ENCODE data around the gene ZWINT. TPM values are rescaled to one million over a fixed set of nuclear protein-coding genes. Genes with fewer than 3 reads are reported as not detected.

ZWINT gene
- total RNA-seq, 4 donors from 2014 or later: 5.2 to 21.9 (median 6.9) TPM

DNA sequence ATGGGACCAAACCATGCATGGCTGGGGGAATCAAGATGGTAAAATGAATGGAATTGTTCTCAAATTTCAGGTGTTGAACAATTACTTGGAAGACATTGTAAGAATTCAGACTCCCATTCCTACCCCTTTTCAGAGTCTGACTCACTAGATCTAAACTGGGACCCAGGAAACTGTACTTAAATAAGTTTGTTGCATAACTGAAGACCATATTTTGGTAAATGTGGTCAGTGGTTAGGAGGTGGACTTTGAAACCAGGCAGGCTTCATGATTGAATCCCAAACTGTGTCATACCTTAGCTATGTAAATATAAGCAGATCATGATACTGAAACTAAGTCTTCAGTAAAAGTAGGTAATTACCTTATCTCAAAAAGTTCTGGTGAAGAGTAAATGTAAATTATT is 41.7 kb downstream of the ZWINT start:
- no peak for TF ChIP-seq POLR2A (IDR thresholded peaks at IDR 0.05)
- TF ChIP-seq, protein P1, sequence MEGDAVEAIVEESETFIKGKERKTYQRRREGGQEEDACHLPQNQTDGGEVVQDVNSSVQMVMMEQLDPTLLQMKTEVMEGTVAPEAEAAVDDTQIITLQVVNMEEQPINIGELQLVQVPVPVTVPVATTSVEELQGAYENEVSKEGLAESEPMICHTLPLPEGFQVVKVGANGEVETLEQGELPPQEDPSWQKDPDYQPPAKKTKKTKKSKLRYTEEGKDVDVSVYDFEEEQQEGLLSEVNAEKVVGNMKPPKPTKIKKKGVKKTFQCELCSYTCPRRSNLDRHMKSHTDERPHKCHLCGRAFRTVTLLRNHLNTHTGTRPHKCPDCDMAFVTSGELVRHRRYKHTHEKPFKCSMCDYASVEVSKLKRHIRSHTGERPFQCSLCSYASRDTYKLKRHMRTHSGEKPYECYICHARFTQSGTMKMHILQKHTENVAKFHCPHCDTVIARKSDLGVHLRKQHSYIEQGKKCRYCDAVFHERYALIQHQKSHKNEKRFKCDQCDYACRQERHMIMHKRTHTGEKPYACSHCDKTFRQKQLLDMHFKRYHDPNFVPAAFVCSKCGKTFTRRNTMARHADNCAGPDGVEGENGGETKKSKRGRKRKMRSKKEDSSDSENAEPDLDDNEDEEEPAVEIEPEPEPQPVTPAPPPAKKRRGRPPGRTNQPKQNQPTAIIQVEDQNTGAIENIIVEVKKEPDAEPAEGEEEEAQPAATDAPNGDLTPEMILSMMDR (IDR thresholded peaks at IDR 0.05): no peak
- H3K36me3 ChIP-seq: no peaks in the 10 kb centered on the region
- intact Hi-C loops (cut with DNase I; ENCODE audit: low total_unique reads) (no loop called here), in situ Hi-C loops (cut with MboI; ENCODE audit: low pct_ligation_motif_present in 1 of 4, low pct_unique_long_range_greater_than_20kb in 1 of 4, low sequenced_read_pairs in 3 of 4) (no loop called here)
- H3K9me3 ChIP-seq: no peaks in the 10 kb centered on the region
- H3K4me1 ChIP-seq: no peaks in the 10 kb centered on the region
- no peak for DNase-seq
- H3K4me3 ChIP-seq: no peak overlapping the region
- H3K27me3 ChIP-seq: no peaks in the 10 kb centered on the region
- H3K27ac ChIP-seq: no peak overlapping the region

- intact Hi-C loops (cut with DNase I; ENCODE audit: low total_unique reads) (no loop called here), in situ Hi-C loops (cut with MboI; ENCODE audit: low pct_ligation_motif_present in 1 of 4, low pct_unique_long_range_greater_than_20kb in 1 of 4, low sequenced_read_pairs in 3 of 4) (no loop called here)
- Histone ChIP-seq H3K36me3 (no peaks in the 10 kb centered on the region), H3K27ac (no peak overlapping the region), H3K4me1 (no peaks in the 10 kb centered on the region), H3K4me3 (no peak overlapping the region), H3K27me3 (no peaks in the 10 kb centered on the region), H3K9me3 (no peaks in the 10 kb centered on the region)
- TF ChIP-seq, protein P1 (IDR thresholded peaks at IDR 0.05): no peak
- no peak for TF ChIP-seq POLR2AphosphoS5 (IDR thresholded peaks at IDR 0.05)
- no peak for TF ChIP-seq EP300 (IDR thresholded peaks at IDR 0.05; ENCODE audit: low read depth)
- no peak for TF ChIP-seq POLR2A (IDR thresholded peaks at IDR 0.05)
- no peak for DNase-seq
- WGBS, 2 donors (ENCODE audit: low coverage in 1 of 2): 49 to 58% methylated on average over 2 of the region's 2 CpGs
These were observed 42.2 kb downstream of the ZWINT start for GRCh38 chr10:56318816-56319215.

- no peak overlapping the region for H3K27ac ChIP-seq
- no peaks in the 10 kb centered on the region for H3K27me3 ChIP-seq
- H3K4me3 ChIP-seq: no peak overlapping the region
- DNase-seq: no peak
- no peaks in the 10 kb centered on the region for H3K4me1 ChIP-seq
- no peaks in the 10 kb centered on the region for H3K9me3 ChIP-seq
- in situ Hi-C loops (cut with MboI; ENCODE audit: low pct_ligation_motif_present in 1 of 4, low pct_unique_long_range_greater_than_20kb in 1 of 4, low sequenced_read_pairs in 3 of 4) (no loop called here), intact Hi-C loops (cut with DNase I; ENCODE audit: low total_unique reads) (no loop called here)
- WGBS, 2 donors (ENCODE audit: low coverage in 1 of 2): 68% methylated on average over 3 of the region's 3 CpGs; no CpG with 5 or more reads in 1 of the 2 donors
- TF ChIP-seq POLR2AphosphoS5 (IDR thresholded peaks at IDR 0.05) (no peak), POLR2A (IDR thresholded peaks at IDR 0.05) (no peak), EP300 (IDR thresholded peaks at IDR 0.05; ENCODE audit: low read depth) (no peak)
- TF ChIP-seq, protein P1 (IDR thresholded peaks at IDR 0.05): no peak
- no peaks in the 10 kb centered on the region for H3K36me3 ChIP-seq
These were observed 43.5 kb downstream of the ZWINT start for GRCh38 chr10:56317603-56318002.

DNA sequence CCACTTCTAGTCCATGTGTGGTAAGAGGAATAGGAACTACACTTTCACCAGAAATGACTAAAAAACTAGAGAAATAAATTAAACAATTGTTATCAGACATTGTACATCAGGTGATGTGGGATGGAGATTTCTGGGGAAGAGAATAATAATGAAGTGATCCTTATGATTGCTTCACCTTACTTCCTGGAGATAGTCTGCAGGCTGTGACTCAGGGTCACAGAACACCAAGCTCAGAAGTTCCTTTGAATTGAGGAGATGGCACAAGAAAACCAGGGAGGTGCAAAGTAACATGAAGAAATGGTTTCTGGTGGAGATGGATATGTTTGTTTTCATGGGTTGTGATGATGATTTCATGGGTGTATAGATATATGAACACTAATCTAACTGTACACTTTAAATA is 44.5 kb downstream of the ZWINT start:
- Histone ChIP-seq H3K27ac (no peak overlapping the region), H3K4me1 (no peaks in the 10 kb centered on the region), H3K9me3 (no peaks in the 10 kb centered on the region), H3K4me3 (no peak overlapping the region), H3K36me3 (no peaks in the 10 kb centered on the region), H3K27me3 (no peaks in the 10 kb centered on the region)
- TF ChIP-seq POLR2A (IDR thresholded peaks at IDR 0.05) (no peak), EP300 (IDR thresholded peaks at IDR 0.05; ENCODE audit: low read depth) (no peak), POLR2AphosphoS5 (IDR thresholded peaks at IDR 0.05) (no peak)
- TF ChIP-seq, protein P1 (IDR thresholded peaks at IDR 0.05): no peak
- DNase-seq: no peak
- intact Hi-C loops (cut with DNase I; ENCODE audit: low total_unique reads): no loop called here
- in situ Hi-C loops (cut with MboI; ENCODE audit: low pct_ligation_motif_present in 1 of 4, low pct_unique_long_range_greater_than_20kb in 1 of 4, low sequenced_read_pairs in 3 of 4): no loop called here

Data from transverse colon (tissue), 4 donors.